H1 (cell line): Measurements from ENCODE around the gene SEPTIN5. TPM values are rescaled to one million over a fixed set of nuclear protein-coding genes. Genes with fewer than 3 reads are reported as not detected.

Experiments
- CTCF ChIA-PET: fragments of 300-600 bp; sonication (Branson Sonifier 250); formaldehyde crosslinking; loops from one replicate; lab custom pipeline; 2021; ENCODE audit not compliant: partially characterized antibody; lab: Charles Lee
- POLR2A ChIA-PET: fragments of 300-600 bp; sonication (Branson Sonifier 250); formaldehyde crosslinking; loops from one replicate; lab custom pipeline; 2021; ENCODE audit warnings: inconsistent platforms; ENCODE audit not compliant: partially characterized antibody; lab: Charles Lee
- DNase-seq, 2 experiments: peaks; one replicate each; pipeline versions ENCODE4 v3.0.0 to v3.0.0-alpha.2; 2010 to 2022; ENCODE audit warnings: low spot score in 2 of 2, low read depth in 1 of 2, mixed read lengths in 1 of 2
- FAIRE-seq: peaks from 2 replicates; lab custom pipeline; 2011; peaks lifted over from hg19 to GRCh38; lab: Jason Lieb, UNC
- H2AFZ ChIP-seq: 2 replicates; pipeline ENCODE4 v1.8.1; 2012; ENCODE audit warnings: low read length, inconsistent platforms
- H2AK5ac ChIP-seq: 2 replicates; pipeline ENCODE4 v1.6.1; 2013; ENCODE audit warnings: low read depth, low read length
- H2BK120ac ChIP-seq: replicated peaks from 2 replicates; pipeline ENCODE3; 2013; ENCODE audit warnings: low read depth, low read length, inconsistent platforms
- H2BK12ac ChIP-seq: 2 replicates; pipeline ENCODE4 v1.6.1; 2013; ENCODE audit warnings: low read depth, low read length
- H2BK15ac ChIP-seq: 2 replicates; pipeline ENCODE4 v1.6.1; 2013; ENCODE audit warnings: low read length
- H2BK20ac ChIP-seq: 2 replicates; pipeline ENCODE4 v1.6.1; 2013; ENCODE audit warnings: low read length
- H2BK5ac ChIP-seq: 2 replicates; pipeline ENCODE4 v1.6.1; 2013; ENCODE audit warnings: low read depth, low read length
- H3K14ac ChIP-seq: 2 replicates; pipeline ENCODE4 v1.6.1; 2013; ENCODE audit warnings: inconsistent platforms; ENCODE audit not compliant: insufficient read length
- H3K18ac ChIP-seq: 2 replicates; pipeline ENCODE4 v1.6.1; 2013; ENCODE audit warnings: low read length; ENCODE audit errors: extremely low read depth
- H3K23ac ChIP-seq: 2 replicates; pipeline ENCODE4 v1.6.1; 2013; ENCODE audit warnings: inconsistent platforms; ENCODE audit not compliant: insufficient read length
- H3K23me2 ChIP-seq: 2 replicates; pipeline ENCODE4 v1.6.1; 2013; ENCODE audit warnings: low read depth, low read length
- H3K27ac ChIP-seq: 2 replicates; pipeline ENCODE4 v1.6.1; 2011; ENCODE audit warnings: low read depth, low read length, inconsistent platforms
- H3K27me3 ChIP-seq, 4 experiments: replicated peaks in 1 of 4; 1 replicate in 1 of 4; 2 replicates in 3 of 4; pipeline versions ENCODE4 v1.6.1 to v1.8.1; 2011 to 2013; ENCODE audit warnings: low read length in 3 of 4, mild to moderate bottlenecking in 3 of 4, inconsistent platforms in 2 of 4, mixed read lengths in 2 of 4, moderate library complexity in 1 of 4; ENCODE audit not compliant: control insufficient read depth in 3 of 4, insufficient read depth in 3 of 4; ENCODE audit errors: extremely low read depth in 1 of 4
- H3K36me3 ChIP-seq, 4 experiments: 2 replicates each; pipeline versions ENCODE4 v1.6.1 to v1.8.1; 2011 to 2013; ENCODE audit warnings: mild to moderate bottlenecking in 4 of 4, low read length in 3 of 4, moderate library complexity in 2 of 4, control low read depth in 1 of 4, inconsistent platforms in 1 of 4; ENCODE audit not compliant: insufficient read depth in 4 of 4, control insufficient read depth in 2 of 4
- H3K4ac ChIP-seq: replicated peaks from 2 replicates; pipeline ENCODE3; 2013; ENCODE audit warnings: low read length, low read depth, mixed read lengths, inconsistent platforms; ENCODE audit not compliant: insufficient read length
- H3K4me1 ChIP-seq, 4 experiments: replicated peaks in 1 of 4; 1 replicate in 1 of 4; 2 replicates in 3 of 4; pipeline versions ENCODE4 v1.6.1 to v1.8.1; 2011 to 2013; ENCODE audit warnings: low read length in 3 of 4, inconsistent platforms in 2 of 4, mixed read lengths in 1 of 4; ENCODE audit not compliant: insufficient read depth in 4 of 4, control insufficient read depth in 3 of 4
- H3K4me2 ChIP-seq, 2 experiments: 2 replicates each; pipeline versions ENCODE4 v1.6.1 to v1.8.1; 2011 to 2013; ENCODE audit warnings: low read depth in 2 of 2, low read length in 2 of 2, control low read depth in 1 of 2, inconsistent platforms in 1 of 2, mild to moderate bottlenecking in 1 of 2; ENCODE audit not compliant: insufficient read depth in 1 of 2
- H3K4me3 ChIP-seq, 4 experiments: fragments of 200-600, 300-600 bp in 1 of 4; sonication (generic), shearing (Covaris generic), sonication (Bioruptor Twin) in 1 of 4; 2 replicates each; pipeline versions ENCODE4 v1.5.1 to v1.8.1; 2011 to 2016; ENCODE audit warnings: low read length in 4 of 4, low read depth in 3 of 4, control low read depth in 2 of 4, inconsistent platforms in 2 of 4, mild to moderate bottlenecking in 2 of 4, mixed read lengths in 1 of 4, moderate library complexity in 1 of 4; ENCODE audit not compliant: insufficient read depth in 2 of 4; ENCODE audit errors: extremely low read depth in 1 of 4
- H3K56ac ChIP-seq: replicated peaks from 2 replicates; pipeline ENCODE3; 2013; ENCODE audit warnings: low read depth, mild to moderate bottlenecking, mixed read lengths, low read length, inconsistent platforms; ENCODE audit not compliant: insufficient read length
- H3K79me1 ChIP-seq: 2 replicates; pipeline ENCODE4 v1.6.1; 2013; ENCODE audit warnings: low read depth, low read length, control low read depth
- H3K79me2 ChIP-seq, 2 experiments: 2 replicates each; pipeline versions ENCODE4 v1.6.1 to v1.8.1; 2012 to 2013; ENCODE audit warnings: low read length in 2 of 2, mild to moderate bottlenecking in 2 of 2, inconsistent platforms in 1 of 2; ENCODE audit not compliant: insufficient read depth in 2 of 2, control insufficient read depth in 1 of 2
- H3K9ac ChIP-seq, 4 experiments: replicated peaks in 1 of 4; 1 replicate in 1 of 4; 2 replicates in 3 of 4; pipeline versions ENCODE4 v1.6.1 to v1.8.1; 2011 to 2013; ENCODE audit warnings: low read depth in 3 of 4, low read length in 3 of 4, control low read depth in 2 of 4, mild to moderate bottlenecking in 2 of 4, moderate library complexity in 2 of 4, inconsistent platforms in 1 of 4; ENCODE audit errors: extremely low read depth in 1 of 4
- H3K9me3 ChIP-seq, 2 experiments: 2 replicates each; pipeline versions ENCODE4 v1.6.1 to v1.8.1; 2012 to 2013; ENCODE audit warnings: mild to moderate bottlenecking in 2 of 2, moderate library complexity in 2 of 2, control low read depth in 1 of 2, inconsistent platforms in 1 of 2, low read depth in 1 of 2, low read length in 1 of 2, mixed read lengths in 1 of 2; ENCODE audit not compliant: insufficient read depth in 2 of 2
- H4K20me1 ChIP-seq, 2 experiments: replicated peaks in 1 of 2; 2 replicates each; pipeline versions ENCODE3 to v1.8.1; 2011 to 2013; ENCODE audit warnings: inconsistent platforms in 2 of 2, low read length in 2 of 2, mild to moderate bottlenecking in 1 of 2; ENCODE audit not compliant: insufficient read depth in 2 of 2, control insufficient read depth in 1 of 2
- H4K5ac ChIP-seq: 2 replicates; pipeline ENCODE4 v1.6.1; 2013; ENCODE audit warnings: low read length, low read depth, mixed read lengths, inconsistent platforms; ENCODE audit not compliant: insufficient read length
- H4K8ac ChIP-seq: 2 replicates; pipeline ENCODE4 v1.8.0; 2013; ENCODE audit warnings: mild to moderate bottlenecking, moderate library complexity, low read length, inconsistent platforms; ENCODE audit not compliant: insufficient read depth; ENCODE audit errors: extremely low read depth
- H4K91ac ChIP-seq: replicated peaks from 2 replicates; pipeline ENCODE3; 2013; ENCODE audit warnings: low read length, mixed read lengths, inconsistent platforms; ENCODE audit not compliant: insufficient read length
- CBX8 ChIP-seq: fragments of 300-800, 300-1000 bp; sonication (generic); IDR thresholded peaks from 2 replicates; pipeline ENCODE4 v1.7.1; 2016; ENCODE audit warnings: low read depth, low read length, borderline replicate concordance
- EZH2 ChIP-seq: fragments of 200-600 bp; sonication (generic); IDR thresholded peaks from 2 replicates; pipeline ENCODE4 v1.7.1; 2012; ENCODE audit warnings: low read depth, mild to moderate bottlenecking, moderate library complexity, low read length, inconsistent platforms; ENCODE audit not compliant: severe bottlenecking
- RNF2 ChIP-seq: fragments of 200-900, 300-1000 bp; sonication (generic); IDR thresholded peaks from 2 replicates; pipeline ENCODE4 v1.7.1; 2016; ENCODE audit warnings: borderline replicate concordance, low read depth, mild to moderate bottlenecking, antibody characterized with exemption, low read length; ENCODE audit not compliant: poor library complexity, severe bottlenecking; ENCODE audit errors: missing control alignments
- SIRT6 ChIP-seq: IDR thresholded peaks from one replicate; pipeline ENCODE4 v1.7.1; 2012; ENCODE audit warnings: low read length, inconsistent platforms
- SUZ12 ChIP-seq: fragments of 200-600 bp; sonication (generic); IDR thresholded peaks from 2 replicates; pipeline ENCODE4 v1.6.1; 2012; ENCODE audit warnings: mild to moderate bottlenecking, inconsistent platforms, low read length, moderate library complexity, mixed read lengths
- WGBS, 2 experiments: shearing (Covaris generic) in 1 of 2; methylation state at CpG; one replicate each; pipeline versions ENCODE4 v1.1.6 to v1.1.7; 2013 to 2015; ENCODE audit warnings: low lambda C conversion rate in 2 of 2, mixed read lengths in 2 of 2, inconsistent platforms in 1 of 2, low coverage in 1 of 2, missing lambda C conversion rate in 1 of 2; ENCODE audit not compliant: insufficient replicate concordance in 2 of 2, insufficient coverage in 1 of 2, insufficient read length in 1 of 2; ENCODE audit errors: extremely low coverage in 1 of 2, missing lambda C conversion rate in 1 of 2; 5-methylcytosine and 5-hydroxymethylcytosine counted together
- polyA plus RNA-seq, 7 experiments: library from polyadenylated mRNA; depleted of rRNA in 3 of 7; stranded (reverse) in 5 of 7; unstranded in 2 of 7; fragments of >200 nt in 5 of 7; fragments of 200-250 nt in 2 of 7; gene quantifications; 1 replicate in 5 of 7; 2 replicates in 1 of 7; 4 replicates in 1 of 7; pipeline versions ENCODE4 v1.2.1 to v1.2.3, GENCODE V29; 2011 to 2013; ENCODE audit warnings: missing spikeins in 2 of 7, mixed read lengths in 2 of 7
- total RNA-seq: library from RNA; stranded (reverse); fragmentation: NEBNext Ultra II Directional; extraction: Animal tissue kit (Norgen Biotek cat#: 25700); gene quantifications from 2 replicates; pipeline ENCODE4 v1.2.1, GENCODE V29; 2021

The SEPTIN5 gene
- total and polyA plus RNA-seq, 2 of the 8 experiments (the other 6 are each of a cell fraction or from before 2014, with no cell fraction given): 6.0 to 8.6 TPM

DNA sequence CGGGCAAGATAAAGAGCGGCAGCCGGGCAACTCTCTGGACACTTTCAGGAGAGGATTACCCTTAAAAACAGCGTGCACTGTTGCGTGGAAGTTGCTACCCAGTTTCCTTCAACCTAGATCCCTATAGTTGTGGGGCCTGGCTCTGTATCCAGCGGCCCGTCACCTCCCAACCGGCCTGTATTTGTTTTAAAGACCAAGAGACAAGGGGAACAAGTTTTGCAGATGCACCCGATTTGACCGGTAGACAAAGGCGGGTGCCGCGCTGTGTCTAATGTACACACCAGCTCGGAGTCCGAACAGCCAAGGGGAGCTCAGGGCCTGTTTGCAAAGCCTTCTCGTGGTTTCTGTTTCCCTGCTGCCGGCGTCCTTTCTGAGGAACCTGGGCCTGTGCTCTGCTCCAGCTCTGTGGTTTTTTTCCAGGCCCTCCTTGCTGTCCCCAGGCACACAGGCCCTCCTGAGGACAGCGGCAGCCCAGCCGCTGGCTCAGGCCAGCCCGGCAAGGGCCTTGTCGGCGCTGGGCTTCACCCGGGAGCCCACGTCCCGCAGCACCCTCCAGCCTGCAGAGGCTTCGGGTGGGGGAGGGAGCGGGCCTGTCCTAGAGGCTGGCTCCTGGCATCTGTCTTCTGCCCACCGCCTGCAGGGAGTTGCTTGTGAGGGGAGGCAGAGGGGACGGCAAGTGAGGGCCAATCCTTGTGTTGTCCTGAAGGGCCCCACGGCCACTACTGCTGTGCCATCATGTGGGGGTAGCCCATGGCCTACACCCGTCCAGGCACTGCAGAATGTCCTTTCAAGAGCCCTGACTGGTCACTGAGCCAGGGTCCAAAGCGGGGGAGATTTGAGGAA, 47.6 kb downstream of the SEPTIN5 start:
- no peak overlapping the region for H3K23ac ChIP-seq
- H3K18ac ChIP-seq: peak overlapping the region; percentile 60
- ChIA-PET POLR2A (interaction anchor here (1.1 kb wide), 1 partner anchor 8 kb away, joined by 3 read pairs; no protein-coding TSS in a partner anchor), CTCF (interaction anchor here (0.7 to 5.6 kb wide), 10 partner anchors 8 to 186 kb away, joined by 3 to 48 read pairs (median 6); partner anchors contain the start of gene GP1BB)
- peak overlapping the region; percentile 99; the same call in 1 of the 2 replicates for H2BK15ac ChIP-seq
- peak overlapping the region; percentile 72 for H3K4ac ChIP-seq
- H3K23me2 ChIP-seq: peaks cover 4% of the 10 kb centered on the region; the same call in 1 of the 2 replicates
- FAIRE-seq (no peak), DNase-seq (peak in 1 of 2 experiments; percentile 74)
- peak overlapping the region in 1 of 4 experiments; percentile 42; a peak in 1 of 8 replicates for H3K4me3 ChIP-seq
- H3K4me1 ChIP-seq: peaks cover 0 to 60% (median 33%) of the 10 kb centered on the region in 4 experiments; a peak in 5 of 7 replicates
- H3K36me3 ChIP-seq: peaks cover 0 to 23% (median 0%) of the 10 kb centered on the region in 4 experiments; a peak in 1 of 8 replicates
- no peak overlapping the region for H3K27ac ChIP-seq
- H3K9me3 ChIP-seq: no peaks in the 10 kb centered on the region
- H2BK12ac ChIP-seq: peak overlapping the region; percentile 94
- H3K27me3 ChIP-seq: peaks cover 92 to 97% (median 95%) of the 10 kb centered on the region in 4 experiments
- H3K79me2 ChIP-seq: no peaks in the 10 kb centered on the region
- H3K56ac ChIP-seq: no peak overlapping the region
- H3K14ac ChIP-seq: no peak overlapping the region
- no peak for TF ChIP-seq SIRT6
- peak; percentile 99 for TF ChIP-seq EZH2
- TF ChIP-seq CBX8: peak; percentile 85; the same call in 1 of the 2 replicates
- peak; percentile 82 for TF ChIP-seq RNF2
- peak; percentile 97 for TF ChIP-seq SUZ12
- H3K79me1 ChIP-seq: no peaks in the 10 kb centered on the region
- H4K91ac ChIP-seq: peak overlapping the region; percentile 7
- H4K5ac ChIP-seq: no peak overlapping the region
- no peak overlapping the region for H3K9ac ChIP-seq
- H2AK5ac ChIP-seq: peak overlapping the region; percentile 33; the same call in 1 of the 2 replicates
- H4K20me1 ChIP-seq: peaks cover 22 to 44% of the 10 kb centered on the region in 2 experiments
- WGBS, 2 experiments: 8% methylated on average over 33 of the region's 33 CpGs; no CpG with 5 or more reads in 1 of the 2 experiments
- H2AFZ ChIP-seq: no peak overlapping the region
- peak overlapping the region; percentile 93; the same call in 1 of the 2 replicates for H2BK20ac ChIP-seq
- H2BK120ac ChIP-seq: no peak overlapping the region
- H3K4me2 ChIP-seq: peak overlapping the region; percentile 1 to 40; a peak in 3 of 4 replicates
- peak overlapping the region; percentile 66; the same call in 1 of the 2 replicates for H2BK5ac ChIP-seq
- peak overlapping the region; percentile 11; the same call in 1 of the 2 replicates for H4K8ac ChIP-seq
